HG03575 (cell line): ENCODE measurements around the gene RNU2-63P.
A peak's percentile ranks its signal among the peaks of the same experiment; 100 is the strongest.
"Not testable (repeated sequence)": the region's sequence is repeated elsewhere in the genome, so short reads cannot be mapped to it uniquely, and the experiment has no call there.

ENCODE experiments used
- ATAC-seq: cut with Tn5 transposase; IDR thresholded peaks from one replicate; pipeline ENCODE4 v1.9.1; 2021; ENCODE audit not compliant: unreplicated experiment, insufficient number of reproducible peaks, low FRiP score; ENCODE audit errors: extremely low read depth

The RNU2-63P gene

DNA sequence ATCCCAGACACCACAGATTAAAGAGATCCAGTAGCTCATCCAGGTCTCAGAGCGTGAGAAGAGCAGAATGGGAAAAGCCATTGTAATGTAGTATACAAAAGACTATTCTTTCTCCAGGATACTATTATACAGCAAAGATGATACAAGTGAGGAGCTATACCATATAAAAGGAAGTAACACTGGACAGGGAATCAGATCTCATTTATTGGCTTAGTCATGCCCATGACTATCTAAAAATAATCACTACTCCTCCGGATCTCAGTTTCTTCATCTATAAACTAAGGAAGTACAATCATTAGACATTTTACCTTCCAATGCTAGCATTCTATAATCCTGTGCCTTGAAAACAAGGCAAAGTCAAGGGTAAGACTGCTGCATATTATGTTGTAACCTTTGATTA is 19.8 kb upstream of the RNU2-63P start:
- ATAC-seq, result no peak

DNA sequence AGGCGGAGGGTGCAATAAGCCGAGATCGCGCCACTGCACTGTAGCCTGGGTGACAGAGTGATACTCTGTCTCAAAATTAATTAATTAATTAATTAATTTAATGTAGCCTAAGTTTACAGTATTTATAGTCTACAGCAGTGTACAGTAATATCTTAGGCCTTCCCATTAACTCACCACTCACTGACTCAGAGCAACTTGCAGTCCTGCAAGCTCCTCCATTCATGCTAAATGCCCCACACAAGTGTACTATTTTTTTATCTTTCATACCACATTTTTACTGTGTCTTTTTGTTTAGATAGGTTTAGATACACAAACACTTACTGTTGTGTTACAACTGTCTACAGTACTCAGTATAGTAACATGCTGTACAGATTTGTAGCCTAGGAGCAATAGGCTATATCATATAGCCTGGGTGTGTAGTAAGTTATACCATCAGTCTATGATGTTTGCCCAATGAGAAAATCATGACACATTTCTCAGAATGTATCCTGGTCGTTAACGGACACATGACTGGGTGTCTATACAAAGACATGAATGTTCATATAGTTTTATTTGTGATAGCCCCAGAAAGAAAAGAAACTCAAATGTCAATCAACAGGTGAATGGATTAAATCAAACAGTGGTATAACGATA is 15.8 kb upstream of the RNU2-63P start:
- no peak for ATAC-seq

DNA sequence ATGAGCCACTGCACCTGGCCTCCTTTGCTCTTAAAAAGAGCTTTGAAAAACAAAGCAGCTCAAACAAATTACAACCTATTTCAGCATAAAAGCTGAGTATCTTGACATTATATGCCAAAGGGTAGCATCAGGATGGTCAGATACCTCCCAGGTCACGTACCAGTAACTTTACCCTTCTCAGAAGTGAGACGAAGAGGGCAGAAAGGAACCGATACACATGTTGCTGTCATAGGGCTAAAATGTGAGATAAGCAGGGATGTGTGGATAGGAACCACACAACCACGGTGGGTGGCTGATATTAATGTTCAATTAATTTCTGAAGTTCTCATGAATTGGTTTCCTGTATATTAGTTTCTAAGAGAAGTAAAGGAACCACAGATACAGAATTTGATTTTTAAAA is 12.6 kb upstream of the RNU2-63P start:
- ATAC-seq, result no peak

DNA sequence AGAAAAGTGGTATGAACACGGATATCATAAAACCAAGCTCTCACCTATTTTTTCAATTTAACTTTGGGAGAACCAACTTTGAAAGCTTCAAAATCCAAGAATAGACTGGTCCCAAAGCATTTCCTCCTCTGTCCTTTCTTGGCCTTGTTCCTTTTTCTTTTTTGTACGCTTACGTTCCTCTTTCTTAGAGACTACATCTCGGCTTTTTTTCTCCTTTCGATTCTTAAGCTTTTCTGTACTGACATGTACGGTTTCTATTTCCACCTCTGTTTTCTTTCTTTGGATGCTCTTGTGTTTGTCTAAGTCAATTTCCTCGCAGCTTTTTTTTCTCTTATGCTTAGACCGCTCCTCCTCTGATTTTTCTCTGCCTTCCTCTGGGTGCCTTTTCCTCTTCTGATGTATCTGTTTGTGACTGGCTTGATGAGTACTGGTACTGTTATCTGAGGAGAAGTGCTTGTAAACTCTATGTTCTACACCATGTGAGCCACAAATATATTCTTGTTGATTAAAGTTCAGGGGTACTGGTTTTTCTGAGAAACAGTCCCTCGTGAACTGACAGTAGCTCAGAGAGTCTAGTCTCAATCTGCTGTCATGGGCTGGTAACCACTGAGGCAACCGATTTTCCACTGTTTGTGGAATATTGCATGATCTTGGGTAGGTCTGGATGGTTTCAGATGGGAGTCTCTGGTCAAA is 11.5 kb upstream of the RNU2-63P start:
- no peak for ATAC-seq

DNA sequence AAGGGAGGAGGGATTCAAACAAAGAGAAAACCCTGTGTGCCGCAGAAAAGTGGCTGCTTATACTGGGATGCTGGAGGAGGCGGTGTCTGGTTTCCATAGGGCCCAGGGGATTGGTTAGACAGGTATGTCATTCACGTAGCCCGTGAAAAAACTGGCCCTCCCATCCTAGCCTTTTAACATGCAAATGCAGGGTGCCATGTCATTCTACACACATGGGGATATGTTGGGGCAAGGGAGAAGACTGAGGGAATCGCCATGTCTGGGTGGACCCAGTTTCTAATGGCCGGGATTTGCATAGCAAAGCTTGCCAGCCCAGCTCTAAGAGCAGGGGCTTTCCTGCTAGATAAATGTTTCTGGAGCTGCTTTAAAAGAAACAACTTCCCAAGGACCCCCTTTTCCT is 8.2 kb upstream of the RNU2-63P start:
- no peak for ATAC-seq

DNA sequence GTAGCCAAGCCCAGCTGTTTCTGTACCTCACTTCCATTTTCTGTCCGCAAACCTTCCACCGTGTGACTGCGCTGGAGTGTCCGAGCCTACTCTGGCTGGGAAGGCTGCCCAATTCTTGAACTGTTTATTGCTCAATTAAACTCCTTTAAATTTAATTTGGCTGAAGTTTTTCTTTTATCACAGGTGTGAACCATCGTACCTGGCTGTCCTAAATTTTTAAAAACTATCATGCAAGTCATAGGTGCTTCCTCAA is 6.2 kb upstream of the RNU2-63P start:
- ATAC-seq, result no peak

DNA sequence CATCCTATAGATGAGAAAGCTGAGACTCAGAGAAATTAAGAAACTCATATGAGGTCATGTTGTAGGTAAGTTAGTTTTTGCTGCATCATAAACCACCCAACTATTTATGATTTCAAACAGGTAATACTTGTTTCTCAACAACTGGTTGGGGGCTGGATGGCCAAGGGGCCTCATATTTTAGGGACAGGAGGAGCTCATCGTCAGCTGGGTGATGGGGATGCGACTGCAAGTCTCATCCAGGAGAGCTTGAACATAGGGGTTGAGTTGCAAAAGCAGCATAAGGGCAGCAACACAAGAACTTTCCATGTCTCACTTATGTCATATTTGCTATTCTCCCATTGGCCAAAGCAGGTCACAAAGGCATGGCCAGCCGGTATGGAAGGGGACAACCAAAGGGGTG is 3.6 kb upstream of the RNU2-63P start:
- no peak for ATAC-seq

DNA sequence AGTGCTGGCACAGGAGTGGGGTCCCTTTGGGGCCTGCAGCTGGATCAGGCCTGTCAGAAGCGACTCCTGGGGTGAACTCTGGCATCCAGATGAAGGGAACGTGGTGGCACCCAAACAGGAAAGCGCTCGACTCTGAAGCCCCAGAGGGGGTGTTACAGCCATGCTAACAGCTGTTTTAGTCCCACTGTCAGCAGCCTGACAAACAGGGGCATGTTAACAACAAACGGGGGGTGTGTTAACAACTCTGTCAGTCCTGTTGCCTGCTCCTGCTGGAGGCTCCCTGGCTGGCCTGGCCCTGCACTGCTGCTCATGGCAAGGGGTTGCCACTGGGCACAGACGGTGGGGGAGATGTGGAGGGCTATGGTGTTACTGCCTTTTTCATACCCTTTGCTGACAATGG is 2.6 kb upstream of the RNU2-63P start:
- no peak for ATAC-seq

DNA sequence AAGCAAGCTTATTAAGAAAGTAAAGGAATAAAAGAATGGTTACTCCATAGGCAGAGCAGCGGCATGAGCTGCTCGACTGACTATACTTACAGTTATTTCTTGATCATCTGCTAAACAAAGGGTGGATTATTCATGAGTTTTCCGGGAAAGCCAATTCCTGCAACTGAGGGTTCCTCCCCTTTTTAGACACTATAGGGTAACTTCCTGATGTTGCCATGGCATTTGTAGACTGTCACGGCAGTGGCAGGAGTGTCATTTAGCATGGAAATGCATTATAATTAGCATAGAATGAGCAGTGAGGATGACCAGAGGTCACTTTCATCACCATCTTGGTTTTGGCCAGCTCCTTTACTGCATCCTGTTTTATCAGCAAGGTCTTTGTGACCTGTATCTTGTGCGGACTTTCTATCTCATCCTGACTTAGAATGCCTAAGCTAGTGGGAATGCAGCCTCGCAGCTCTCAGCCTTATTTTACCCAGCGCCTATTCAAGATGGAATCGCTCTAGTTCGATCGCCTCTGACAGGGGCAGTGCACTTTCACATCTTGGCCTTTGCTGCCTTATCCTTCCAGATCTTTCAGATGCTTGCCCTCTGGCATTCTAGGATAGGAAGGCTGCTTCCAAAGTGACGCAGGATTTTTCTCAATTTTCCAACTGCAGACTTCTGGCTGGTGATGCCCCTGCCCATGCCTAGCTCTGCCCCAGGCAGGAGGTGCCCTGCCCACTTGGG is 1.9 kb upstream of the RNU2-63P start:
- not testable (repeated sequence) for ATAC-seq

DNA sequence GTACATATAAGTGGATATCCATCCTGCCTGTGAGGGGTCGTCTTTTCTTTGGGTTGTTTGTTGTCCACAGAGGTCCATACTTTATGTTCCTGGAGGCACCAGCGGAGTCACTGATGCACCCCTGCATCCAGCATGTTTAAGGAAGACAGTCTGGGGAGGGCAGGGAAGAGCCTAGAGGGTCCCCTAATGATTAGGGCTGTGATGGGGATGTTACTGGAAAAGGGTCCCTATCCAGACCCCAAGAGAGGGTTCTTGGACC is 1.4 kb upstream of the RNU2-63P start:
- ATAC-seq, result not testable (repeated sequence)

DNA sequence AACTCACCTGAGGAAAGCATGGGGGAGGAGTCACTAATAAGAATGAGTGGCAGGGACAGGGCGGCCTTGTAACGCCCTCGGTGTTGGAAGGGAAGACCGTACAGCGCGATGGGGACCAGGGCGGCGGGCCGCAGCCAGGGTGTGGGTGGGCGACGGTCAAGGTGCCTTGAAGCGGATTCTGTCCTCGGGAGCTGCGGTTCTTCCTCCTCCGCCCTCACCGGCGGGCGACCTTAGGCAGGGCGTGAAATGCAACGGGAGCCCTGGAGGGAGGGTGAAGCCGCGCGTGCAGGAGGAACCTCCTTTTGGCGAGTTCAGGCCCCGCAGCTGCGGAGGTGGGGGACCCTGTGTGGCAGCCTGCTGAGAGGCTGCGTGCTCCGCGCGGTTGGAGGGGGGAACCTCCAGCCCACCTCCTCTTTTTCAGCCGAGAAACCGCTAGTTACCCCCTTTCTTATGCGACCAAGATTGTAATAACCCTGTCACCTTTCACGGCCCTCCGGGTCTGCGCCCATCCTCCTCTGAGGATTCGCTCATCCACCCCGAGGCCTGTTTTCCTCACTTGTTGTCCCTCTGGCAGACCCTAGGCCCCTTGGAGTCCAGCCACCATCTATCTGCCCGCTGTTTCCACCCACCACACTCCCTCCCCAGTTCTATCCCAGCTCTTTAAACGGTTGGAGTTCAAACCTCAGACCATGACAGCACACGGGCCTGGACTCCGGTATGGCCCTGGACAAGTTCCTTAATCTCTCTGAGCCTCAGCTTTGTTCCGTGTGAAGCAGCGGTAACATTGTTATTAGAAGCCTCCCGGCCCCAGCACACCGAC is 823 bp upstream of the RNU2-63P start:
- ATAC-seq, result peak; percentile 15

DNA sequence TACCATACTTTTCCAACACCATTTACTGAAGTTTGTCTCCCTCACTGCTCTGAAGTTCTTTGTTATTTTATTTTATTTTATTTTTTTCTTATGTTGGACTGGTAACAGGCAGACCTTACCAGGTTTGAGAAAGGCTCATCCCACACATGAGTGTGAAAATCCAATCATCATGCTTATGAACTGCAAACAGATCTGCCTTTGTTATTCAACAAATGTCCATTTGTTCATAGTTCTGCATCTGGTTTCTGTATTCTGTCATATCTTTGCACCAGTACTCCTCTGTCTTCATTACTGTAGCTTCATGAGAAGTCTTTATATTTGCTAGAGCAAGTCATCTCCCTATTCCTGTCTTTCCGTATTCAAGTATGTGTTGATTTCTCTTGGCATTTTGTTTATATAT is 5.3 kb downstream of the RNU2-63P start:
- ATAC-seq, result no peak

DNA sequence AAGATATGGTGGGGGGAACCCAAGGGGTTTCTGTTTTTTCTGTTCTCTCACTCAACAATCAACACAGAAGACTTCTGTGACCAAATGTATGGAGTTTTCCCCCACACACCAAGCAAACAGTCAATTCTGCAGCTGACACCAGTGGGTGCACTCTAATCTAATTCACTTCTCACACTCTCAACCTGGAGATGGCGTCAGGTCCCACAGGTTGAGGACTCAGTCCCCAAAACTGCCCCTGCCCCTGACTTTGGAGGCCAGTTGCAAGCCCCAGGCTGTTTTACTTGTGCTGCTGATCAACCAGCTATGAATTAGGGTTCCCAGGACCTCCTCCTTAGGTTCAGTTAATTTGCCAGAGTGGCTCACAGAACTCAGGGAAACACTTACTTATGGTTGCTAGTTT is 6.2 kb downstream of the RNU2-63P start:
- ATAC-seq, result no peak

DNA sequence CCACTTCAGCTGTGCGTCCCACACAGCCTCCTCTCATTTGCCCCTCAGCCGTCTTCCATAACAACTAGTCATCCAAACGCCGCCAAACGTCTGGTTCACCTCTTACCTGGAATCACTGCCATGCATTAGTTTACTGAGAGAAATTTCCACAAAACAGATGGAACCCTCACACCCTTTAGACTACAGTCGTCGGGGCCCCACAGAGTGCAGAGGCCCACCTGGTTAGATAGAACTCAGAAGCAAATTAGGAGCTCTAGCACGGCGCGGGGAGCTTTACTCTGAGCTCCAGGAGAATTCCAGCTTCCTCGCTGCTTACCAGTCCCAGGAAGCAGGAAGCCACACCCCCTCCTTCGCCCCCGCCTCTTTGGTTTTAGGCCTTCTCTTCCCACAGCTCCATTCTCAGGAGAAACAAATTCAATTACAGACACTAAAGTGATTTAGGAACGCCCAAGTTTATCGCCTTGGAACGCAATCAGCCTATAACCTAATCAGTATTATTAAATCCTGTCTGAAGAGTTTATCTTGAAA is 9.4 kb downstream of the RNU2-63P start:
- ATAC-seq, result no peak

DNA sequence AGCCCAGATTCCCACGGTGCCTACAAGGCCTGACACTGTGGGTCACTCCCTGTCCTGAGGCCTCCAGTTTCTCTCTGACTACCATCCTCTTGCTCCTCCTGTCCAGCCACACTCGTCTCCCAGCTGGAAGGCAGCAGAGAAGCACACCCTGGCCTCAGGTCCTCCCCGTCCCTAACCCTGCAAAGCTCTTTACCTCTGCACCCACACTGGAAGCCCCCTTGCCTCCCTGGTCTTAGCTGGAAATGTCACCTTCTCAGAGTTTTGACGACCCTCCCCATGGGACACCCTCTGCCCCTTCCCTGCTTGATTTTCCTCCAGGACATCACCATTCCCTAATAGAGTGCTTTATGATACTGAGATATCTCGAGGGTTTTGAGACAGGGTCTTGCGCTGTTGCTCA is 10.6 kb downstream of the RNU2-63P start:
- no peak for ATAC-seq

DNA sequence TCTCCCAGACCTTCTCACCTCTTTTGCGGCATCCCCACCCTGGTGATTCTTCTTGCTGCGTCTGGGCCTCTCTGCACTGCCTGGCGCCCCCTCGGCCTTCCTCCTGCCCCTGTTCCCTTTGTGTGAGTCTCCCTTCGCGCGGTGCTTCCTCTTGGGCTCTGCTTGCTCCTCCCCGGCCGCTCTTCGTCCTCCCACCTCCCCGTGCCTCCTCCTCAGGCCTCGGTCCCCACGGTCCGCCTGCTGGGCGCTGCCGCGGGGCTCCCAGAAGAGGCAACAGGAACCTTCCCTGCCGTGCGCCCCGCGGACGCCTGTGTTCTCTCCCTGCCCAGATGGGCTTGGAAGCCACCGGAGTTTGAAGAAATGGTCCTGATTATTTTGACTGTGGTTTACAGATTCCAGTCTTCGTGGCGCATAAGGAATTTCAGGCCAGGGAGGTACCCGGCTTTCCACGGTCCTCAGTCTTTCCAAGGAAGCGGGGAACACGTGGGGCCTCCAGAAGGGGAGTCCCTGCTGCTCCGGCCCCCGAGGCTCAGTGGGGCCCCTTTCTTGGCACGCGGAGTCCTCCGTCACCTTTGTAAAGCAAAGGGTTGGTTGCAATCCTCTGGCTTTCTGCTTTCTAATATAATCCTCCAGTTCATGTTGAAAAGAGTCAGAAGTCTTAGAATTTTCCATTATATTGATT is 13.1 kb downstream of the RNU2-63P start:
- no peak for ATAC-seq

DNA sequence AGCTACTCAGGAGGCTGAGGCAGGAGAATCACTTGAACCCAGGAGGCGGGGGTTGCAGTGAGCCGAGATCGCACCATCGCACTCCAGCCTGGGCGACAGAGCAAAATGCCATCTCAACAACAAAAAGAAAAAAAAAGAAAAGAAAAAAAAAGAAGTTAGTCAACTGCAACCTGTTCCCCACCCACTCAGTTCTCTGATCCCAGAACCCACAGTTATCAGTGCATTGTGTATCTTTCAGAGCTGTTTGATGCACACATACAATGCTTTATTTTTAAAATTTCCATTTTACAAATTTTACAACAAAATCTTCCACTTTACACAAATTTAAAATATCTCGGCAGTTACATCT is 14.0 kb downstream of the RNU2-63P start:
- no peak for ATAC-seq

DNA sequence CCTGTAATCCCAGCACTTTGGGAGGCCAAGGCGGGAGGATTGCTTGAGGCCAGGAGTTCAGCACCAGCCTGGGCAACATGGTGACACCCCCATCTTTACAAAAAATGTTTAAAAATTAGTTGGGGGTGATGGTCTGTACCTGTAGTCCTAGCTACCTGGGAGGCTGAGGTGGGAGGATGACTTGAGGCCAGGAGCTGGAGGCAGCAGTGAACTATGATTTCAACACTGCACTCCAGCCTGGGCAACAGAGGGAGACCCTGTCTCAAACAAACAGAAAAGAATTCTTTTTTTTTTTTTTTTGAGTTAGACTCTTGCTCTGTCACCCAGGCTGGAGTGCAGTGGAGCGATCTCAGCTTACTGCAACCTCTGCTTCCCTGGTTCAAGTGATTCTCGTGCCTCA is 15.9 kb downstream of the RNU2-63P start:
- not testable (repeated sequence) for ATAC-seq

DNA sequence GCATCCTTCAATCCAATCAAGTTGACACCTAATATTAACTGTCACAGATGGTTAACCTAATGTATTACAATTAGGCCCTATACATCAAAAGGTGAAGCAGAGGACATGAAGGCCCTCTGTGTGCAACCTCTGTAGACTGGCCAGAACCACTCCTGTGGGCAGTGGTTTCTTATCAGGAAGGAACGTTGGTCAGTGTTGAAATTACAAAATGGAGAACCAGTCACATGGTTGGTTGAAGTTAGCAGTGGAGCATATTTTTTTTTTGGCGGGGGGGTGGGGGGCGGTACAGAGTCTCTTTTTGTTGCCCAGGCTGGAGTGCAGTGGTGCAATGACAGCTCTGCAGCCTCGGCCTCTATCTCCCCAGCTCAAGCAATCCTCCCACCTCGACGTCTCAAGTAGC is 19.8 kb downstream of the RNU2-63P start:
- no peak for ATAC-seq
